Measurements from ENCODE around the gene SEMA4B. TPM values are rescaled to one million over a fixed set of nuclear protein-coding genes. Genes with fewer than 3 reads are reported as not detected.
"Not testable (repeated sequence)": the region's sequence is repeated elsewhere in the genome, so short reads cannot be mapped to it uniquely, and the experiment has no call there.

The SEMA4B gene
- total and polyA plus RNA-seq, 2 donors from 2014 or later = 28.7 to 190 TPM

- H3K9ac ChIP-seq (ENCODE audit: low read length in 3 of 3) = peak within 1 kb of the TSS in 2 of 3 donors; percentile 30 to 71
- intact Hi-C loops (cut with DNase I) = no loop called here
- H3K4me1 ChIP-seq (ENCODE audit: control insufficient read depth in 2 of 3, insufficient read depth in 2 of 3, low read depth in 1 of 3, low read length in 3 of 3) = peaks cover 0 to 9% (median 0%) of the 10 kb centered on the region in 3 donors
- DNase-seq (peak; percentile 94 to 99 (median 97)), FAIRE-seq (no peak)
- no peaks in the 10 kb centered on the region for H3K9me3 ChIP-seq (ENCODE audit: control insufficient read depth in 2 of 3, insufficient read depth in 1 of 3, low read length in 3 of 3)
- no peak for TF ChIP-seq CTCF (IDR thresholded peaks at IDR 0.05; ENCODE audit: borderline replicate concordance, extremely low read depth, insufficient read depth)
- no peaks in the 10 kb centered on the region for H3K36me3 ChIP-seq (ENCODE audit: control insufficient read depth in 2 of 3, insufficient read depth in 3 of 3, low read length in 3 of 3)
- H3K4me3 ChIP-seq (ENCODE audit: low read length in 3 of 3) = peak within 1 kb of the TSS; percentile 56 to 78 (median 68)
- H3K27me3 ChIP-seq (ENCODE audit: control insufficient read depth, insufficient read depth, low read length) = no peaks in the 10 kb centered on the region
- H3K27ac ChIP-seq (ENCODE audit: low read depth in 2 of 2, low read length in 2 of 2) = peak within 1 kb of the TSS in 1 of 2 donors; percentile 5
These were observed 48.2 kb downstream of the SEMA4B start, which contains the start of gene TTLL13 for GRCh38 chr15:90249203-90249863. TTLL13 (plus strand) TSS chr15:90249556; CDS start chr15:90250631, 1,075 bp downstream.

- Histone ChIP-seq H3K27ac (ENCODE audit: low read depth in 2 of 2, low read length in 2 of 2) (no peak overlapping the region), H3K9me3 (ENCODE audit: control insufficient read depth in 2 of 3, insufficient read depth in 1 of 3, low read length in 3 of 3) (no peaks in the 10 kb centered on the region), H3K9ac (ENCODE audit: low read length in 3 of 3) (no peak overlapping the region), H3K4me3 (ENCODE audit: low read length in 3 of 3) (no peak overlapping the region), H3K27me3 (ENCODE audit: control insufficient read depth, insufficient read depth, low read length) (no peaks in the 10 kb centered on the region), H3K4me1 (ENCODE audit: control insufficient read depth in 2 of 3, insufficient read depth in 2 of 3, low read depth in 1 of 3, low read length in 3 of 3) (no peaks in the 10 kb centered on the region), H3K36me3 (ENCODE audit: control insufficient read depth in 2 of 3, insufficient read depth in 3 of 3, low read length in 3 of 3) (no peaks in the 10 kb centered on the region)
- intact Hi-C loops (cut with DNase I) = no loop called here
- DNase-seq = peak in 1 of 5 donors; percentile 6
- no peak for FAIRE-seq
- TF ChIP-seq CTCF (IDR thresholded peaks at IDR 0.05; ENCODE audit: borderline replicate concordance, extremely low read depth, insufficient read depth) = no peak
These were observed 56.6 kb downstream of the SEMA4B start for GRCh38 chr15:90257776-90258175.

DNA sequence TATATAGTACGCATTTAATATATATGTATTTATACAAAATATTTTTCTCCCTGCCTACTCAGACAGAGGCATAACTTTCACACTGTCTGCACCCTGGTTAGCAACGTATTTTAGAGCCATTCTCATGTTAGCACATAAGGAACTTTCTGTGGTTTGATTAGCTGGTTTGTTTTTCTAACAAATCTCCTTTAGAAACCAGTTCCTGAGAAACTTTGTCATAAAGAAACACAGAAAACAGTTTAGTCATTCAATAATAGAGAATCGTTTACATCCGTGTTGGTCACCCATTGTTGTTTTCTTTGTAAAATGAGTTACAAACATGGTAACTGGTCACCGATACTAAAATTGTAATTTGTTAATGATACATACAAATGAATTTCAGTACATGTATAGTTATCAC lies 58.4 kb downstream of the SEMA4B start:
- no peaks in the 10 kb centered on the region for H3K9me3 ChIP-seq (ENCODE audit: control insufficient read depth in 2 of 3, insufficient read depth in 1 of 3, low read length in 3 of 3)
- H3K4me3 ChIP-seq (ENCODE audit: low read length in 3 of 3) = no peak overlapping the region
- H3K9ac ChIP-seq (ENCODE audit: low read length in 3 of 3) = no peak overlapping the region
- H3K27ac ChIP-seq (ENCODE audit: low read depth in 2 of 2, low read length in 2 of 2) = no peak overlapping the region
- no peak for TF ChIP-seq CTCF (IDR thresholded peaks at IDR 0.05; ENCODE audit: borderline replicate concordance, extremely low read depth, insufficient read depth)
- FAIRE-seq (no peak), DNase-seq (no peak)
- H3K27me3 ChIP-seq (ENCODE audit: control insufficient read depth, insufficient read depth, low read length) = no peaks in the 10 kb centered on the region
- no peaks in the 10 kb centered on the region for H3K36me3 ChIP-seq (ENCODE audit: control insufficient read depth in 2 of 3, insufficient read depth in 3 of 3, low read length in 3 of 3)
- intact Hi-C loops (cut with DNase I) = no loop called here
- H3K4me1 ChIP-seq (ENCODE audit: control insufficient read depth in 2 of 3, insufficient read depth in 2 of 3, low read depth in 1 of 3, low read length in 3 of 3) = peaks cover 0 to 5% (median 5%) of the 10 kb centered on the region in 3 donors

DNA sequence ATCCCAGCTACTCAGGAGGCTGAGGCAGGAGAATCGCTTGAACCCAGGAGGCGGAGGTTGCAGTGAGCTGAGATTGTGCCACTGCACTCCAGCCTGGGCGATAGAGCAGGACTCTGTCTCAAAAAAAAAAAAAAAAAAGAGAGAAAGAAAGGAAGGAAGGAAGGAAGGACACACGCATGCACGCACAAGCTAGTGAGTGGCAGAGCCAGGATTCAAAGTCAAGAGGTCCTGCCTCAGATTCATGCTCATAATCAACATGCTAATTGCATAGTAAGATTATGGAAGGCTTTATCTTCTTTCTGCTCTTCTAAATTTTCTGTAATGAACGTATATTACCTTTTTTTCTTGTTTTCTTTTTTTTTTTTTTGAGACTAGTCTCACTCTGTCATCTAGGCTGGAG lies 59.6 kb downstream of the SEMA4B start:
- H3K27ac ChIP-seq (ENCODE audit: low read depth in 2 of 2, low read length in 2 of 2); intact Hi-C loops (cut with DNase I); DNase-seq; H3K9me3 ChIP-seq (ENCODE audit: control insufficient read depth in 2 of 3, insufficient read depth in 1 of 3, low read length in 3 of 3); H3K27me3 ChIP-seq (ENCODE audit: control insufficient read depth, insufficient read depth, low read length); FAIRE-seq; H3K36me3 ChIP-seq (ENCODE audit: control insufficient read depth in 2 of 3, insufficient read depth in 3 of 3, low read length in 3 of 3); H3K4me3 ChIP-seq (ENCODE audit: low read length in 3 of 3); H3K9ac ChIP-seq (ENCODE audit: low read length in 3 of 3): not testable (repeated sequence)
- H3K4me1 ChIP-seq (ENCODE audit: control insufficient read depth in 2 of 3, insufficient read depth in 2 of 3, low read depth in 1 of 3, low read length in 3 of 3) = peaks cover 0 to 11% (median 7%) of the 10 kb centered on the region in 3 donors
